Stimulated activated CD8-positive, alpha-beta memory T cell treated with anti-CD3 and anti-CD28 coated beads, Interleukin-7, amount 100 ng/mL, for 1 hour (primary cell): ENCODE measurements around the gene MTCH1.

Experiments used
- DNase-seq, 2 donors: peaks; one replicate each; pipeline ENCODE4 v3.0.0-alpha.2; 2020; ENCODE audit warnings: low read depth in 2 of 2

The MTCH1 gene

DNA sequence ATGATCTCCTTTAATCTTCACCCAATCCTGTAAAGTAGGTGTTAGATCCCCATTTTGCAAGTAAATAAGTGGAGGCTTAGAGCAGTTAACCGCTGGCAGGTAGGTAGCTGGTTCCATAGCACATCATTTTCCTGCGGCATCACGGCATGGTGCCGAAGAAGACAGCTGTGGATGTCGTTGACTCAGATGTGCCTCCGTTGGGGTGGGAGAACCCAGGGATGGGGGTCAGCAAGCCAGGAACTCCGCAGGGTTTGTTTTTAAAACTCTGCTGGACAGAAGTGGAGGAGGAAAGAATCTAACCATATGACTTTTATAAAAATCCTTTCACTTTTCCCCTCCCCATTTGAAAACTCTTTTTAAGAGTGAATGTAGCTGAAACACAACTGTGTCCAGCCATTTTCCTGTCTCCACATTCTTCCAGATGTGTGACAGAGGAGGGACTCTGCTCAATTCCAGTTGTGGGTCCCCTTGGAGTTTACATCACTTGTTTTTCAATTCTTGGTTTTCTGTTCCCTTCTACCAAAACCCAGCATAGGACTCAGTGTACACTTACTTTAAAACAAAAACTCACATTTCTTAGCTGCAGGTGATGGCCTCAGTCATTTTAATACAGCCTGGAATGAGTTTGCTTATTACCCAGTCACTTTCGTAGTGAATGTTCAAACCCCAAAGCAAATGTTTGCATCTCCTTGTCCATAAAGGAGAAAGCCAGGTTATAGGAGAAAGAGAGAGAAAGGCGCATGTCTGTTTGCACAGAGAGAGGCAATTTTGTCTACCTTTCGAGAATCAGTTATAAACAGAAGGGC lies 59.1 kb downstream of the MTCH1 start:
- DNase-seq, result no peak

DNA sequence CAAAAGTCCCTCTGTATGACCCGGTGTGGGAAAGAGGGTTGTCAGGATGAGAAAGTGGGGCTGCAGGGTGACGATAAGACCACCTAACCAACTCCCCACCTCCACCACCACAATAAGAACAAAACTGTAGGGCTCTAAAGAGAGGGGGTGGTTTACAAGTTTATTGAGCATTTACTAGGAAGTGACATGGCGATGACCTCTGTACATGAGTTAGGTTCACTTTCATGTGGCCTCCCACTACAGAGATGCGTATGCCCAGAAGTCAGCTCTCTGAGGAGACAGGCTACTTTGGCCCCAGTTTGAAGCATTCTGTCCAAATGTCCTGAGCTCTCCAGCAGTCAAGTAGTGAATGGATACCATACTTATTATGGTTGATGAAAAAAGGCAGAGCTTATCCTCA lies 60.2 kb downstream of the MTCH1 start:
- no peak for DNase-seq

GRCh38 chr6:36924778-36925374 lies 61.1 kb downstream of the MTCH1 start:
- no peak for DNase-seq

- DNase-seq, result no peak
These were observed 61.9 kb downstream of the MTCH1 start for GRCh38 chr6:36924131-36924530.

DNA sequence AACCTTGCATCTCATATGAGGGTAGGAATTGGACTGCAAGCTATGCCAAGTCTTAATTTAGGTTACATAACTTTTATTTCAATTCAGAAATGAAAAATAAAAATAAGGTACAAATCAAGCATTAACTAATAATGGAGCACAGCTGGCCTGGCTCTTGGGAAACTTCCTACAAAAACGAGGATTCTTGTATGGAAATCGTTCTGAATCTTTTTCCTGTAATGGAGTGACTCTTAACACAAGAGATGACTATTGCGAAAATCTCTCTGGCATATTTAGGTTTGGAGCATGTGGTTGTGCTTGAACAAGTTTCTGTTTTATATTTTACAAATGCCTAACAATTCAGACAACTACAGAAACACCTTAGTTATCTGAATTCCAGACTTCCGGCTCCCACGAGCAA lies 65.5 kb downstream of the MTCH1 start:
- no peak for DNase-seq

DNA sequence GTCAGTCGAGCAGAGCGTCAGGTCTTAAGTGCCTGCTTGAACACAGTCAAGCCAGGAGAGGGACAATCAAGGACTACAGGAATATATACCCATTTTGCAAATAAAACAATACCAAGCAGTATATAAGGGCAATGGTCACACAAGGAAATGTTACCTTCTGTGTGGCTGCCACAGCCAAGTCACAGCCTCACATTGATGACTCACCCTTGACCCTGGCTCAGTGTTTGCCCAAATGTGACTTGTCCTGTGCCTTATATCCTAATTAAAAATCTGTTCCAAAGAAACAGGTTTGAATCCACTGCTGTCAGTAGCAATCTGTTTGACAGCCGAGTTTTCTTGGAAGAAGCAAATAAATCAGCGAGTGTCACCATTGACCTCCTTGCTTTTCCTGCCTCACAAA lies 65.9 kb downstream of the MTCH1 start:
- DNase-seq, result no peak
